ENCODE data around the gene PDLIM5.

- no peak for TF ChIP-seq POLR2AphosphoS5 (IDR thresholded peaks at IDR 0.05; ENCODE audit: low read depth, low read length)
- TF ChIP-seq, protein P1, sequence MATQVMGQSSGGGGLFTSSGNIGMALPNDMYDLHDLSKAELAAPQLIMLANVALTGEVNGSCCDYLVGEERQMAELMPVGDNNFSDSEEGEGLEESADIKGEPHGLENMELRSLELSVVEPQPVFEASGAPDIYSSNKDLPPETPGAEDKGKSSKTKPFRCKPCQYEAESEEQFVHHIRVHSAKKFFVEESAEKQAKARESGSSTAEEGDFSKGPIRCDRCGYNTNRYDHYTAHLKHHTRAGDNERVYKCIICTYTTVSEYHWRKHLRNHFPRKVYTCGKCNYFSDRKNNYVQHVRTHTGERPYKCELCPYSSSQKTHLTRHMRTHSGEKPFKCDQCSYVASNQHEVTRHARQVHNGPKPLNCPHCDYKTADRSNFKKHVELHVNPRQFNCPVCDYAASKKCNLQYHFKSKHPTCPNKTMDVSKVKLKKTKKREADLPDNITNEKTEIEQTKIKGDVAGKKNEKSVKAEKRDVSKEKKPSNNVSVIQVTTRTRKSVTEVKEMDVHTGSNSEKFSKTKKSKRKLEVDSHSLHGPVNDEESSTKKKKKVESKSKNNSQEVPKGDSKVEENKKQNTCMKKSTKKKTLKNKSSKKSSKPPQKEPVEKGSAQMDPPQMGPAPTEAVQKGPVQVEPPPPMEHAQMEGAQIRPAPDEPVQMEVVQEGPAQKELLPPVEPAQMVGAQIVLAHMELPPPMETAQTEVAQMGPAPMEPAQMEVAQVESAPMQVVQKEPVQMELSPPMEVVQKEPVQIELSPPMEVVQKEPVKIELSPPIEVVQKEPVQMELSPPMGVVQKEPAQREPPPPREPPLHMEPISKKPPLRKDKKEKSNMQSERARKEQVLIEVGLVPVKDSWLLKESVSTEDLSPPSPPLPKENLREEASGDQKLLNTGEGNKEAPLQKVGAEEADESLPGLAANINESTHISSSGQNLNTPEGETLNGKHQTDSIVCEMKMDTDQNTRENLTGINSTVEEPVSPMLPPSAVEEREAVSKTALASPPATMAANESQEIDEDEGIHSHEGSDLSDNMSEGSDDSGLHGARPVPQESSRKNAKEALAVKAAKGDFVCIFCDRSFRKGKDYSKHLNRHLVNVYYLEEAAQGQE (IDR thresholded peaks at IDR 0.05; ENCODE audit: insufficient read depth in 1 of 2, low read depth in 2 of 2, low read length in 2 of 2) = no peak
Observed at GRCh38 chr4:94605241-94605805, 153.6 kb downstream of the PDLIM5 start.
